H9 (cell line): ENCODE data around the gene H2BW1. TPM values are rescaled to one million over a fixed set of nuclear protein-coding genes. Genes with fewer than 3 reads are reported as not detected.
"Not testable (repeated sequence)": the region's sequence is repeated elsewhere in the genome, so short reads cannot be mapped to it uniquely, and the experiment has no call there.

Experiments used
- DNase-seq: peaks from one replicate; pipeline ENCODE4 v3.0.0-alpha.2; 2017
- H2AFZ ChIP-seq: one replicate; pipeline ENCODE4 v1.6.1; 2013; ENCODE audit warnings: mild to moderate bottlenecking, low read length, control low read depth, moderate library complexity
- H2AK5ac ChIP-seq: 2 replicates; pipeline ENCODE4 v1.6.1; 2013; ENCODE audit warnings: low read length, control low read depth, mixed read lengths; ENCODE audit not compliant: insufficient read length
- H2BK120ac ChIP-seq: one replicate; pipeline ENCODE4 v1.6.1; 2013; ENCODE audit warnings: low read depth, mild to moderate bottlenecking, low read length, control low read depth, inconsistent platforms; ENCODE audit not compliant: poor library complexity, severe bottlenecking
- H2BK12ac ChIP-seq: 2 replicates; pipeline ENCODE4 v1.6.1; 2013; ENCODE audit warnings: low read length, control low read depth, mixed read lengths, low read depth; ENCODE audit not compliant: insufficient read length
- H2BK15ac ChIP-seq: 2 replicates; pipeline ENCODE4 v1.6.1; 2013; ENCODE audit warnings: low read depth, low read length, control low read depth
- H2BK20ac ChIP-seq: one replicate; pipeline ENCODE4 v1.6.1; 2013; ENCODE audit warnings: low read depth, mild to moderate bottlenecking, low read length, control low read depth, inconsistent platforms; ENCODE audit not compliant: poor library complexity, severe bottlenecking
- H2BK5ac ChIP-seq: 2 replicates; pipeline ENCODE4 v1.6.1; 2013; ENCODE audit warnings: low read length, control low read depth, mixed read lengths; ENCODE audit not compliant: insufficient read length
- H3K14ac ChIP-seq: 2 replicates; pipeline ENCODE4 v1.6.1; 2013; ENCODE audit warnings: low read length, control low read depth; ENCODE audit not compliant: insufficient read depth
- H3K18ac ChIP-seq: 2 replicates; pipeline ENCODE4 v1.6.1; 2013; ENCODE audit warnings: low read depth, mild to moderate bottlenecking, mixed read lengths, low read length, control low read depth; ENCODE audit not compliant: insufficient read length
- H3K23ac ChIP-seq: 2 replicates; pipeline ENCODE4 v1.6.1; 2013; ENCODE audit warnings: low read length, control low read depth, mixed read lengths, low read depth; ENCODE audit not compliant: insufficient read length
- H3K23me2 ChIP-seq: 2 replicates; pipeline ENCODE4 v1.6.1; 2013; ENCODE audit warnings: low read depth, mild to moderate bottlenecking, mixed read lengths, low read length, control low read depth; ENCODE audit not compliant: insufficient read length, poor library complexity, severe bottlenecking
- H3K27ac ChIP-seq: 2 replicates; pipeline ENCODE4 v1.5.1; 2013; ENCODE audit warnings: low read length, control low read depth, mixed read lengths, low read depth; ENCODE audit not compliant: insufficient read length
- H3K27me3 ChIP-seq: 2 replicates; pipeline ENCODE4 v1.6.1; 2013; ENCODE audit warnings: low read length, control low read depth, inconsistent platforms; ENCODE audit not compliant: insufficient read depth
- H3K4ac ChIP-seq: 2 replicates; pipeline ENCODE4 v1.6.1; 2013; ENCODE audit warnings: low read depth, mild to moderate bottlenecking, control low read depth, inconsistent platforms, low read length, moderate library complexity
- H3K4me1 ChIP-seq: 2 replicates; pipeline ENCODE4 v1.6.1; 2013; ENCODE audit warnings: low read length, control low read depth, inconsistent platforms; ENCODE audit not compliant: insufficient read depth
- H3K4me2 ChIP-seq: 2 replicates; pipeline ENCODE4 v1.6.1; 2013; ENCODE audit warnings: low read length, control low read depth, mixed read lengths; ENCODE audit not compliant: insufficient read length, insufficient read depth
- H3K56ac ChIP-seq: 2 replicates; pipeline ENCODE4 v1.6.1; 2013; ENCODE audit warnings: low read depth, mild to moderate bottlenecking, mixed read lengths, low read length, control low read depth; ENCODE audit not compliant: insufficient read length
- H3K79me1 ChIP-seq: 2 replicates; pipeline ENCODE4 v1.6.1; 2013; ENCODE audit warnings: low read depth, mild to moderate bottlenecking, moderate library complexity, low read length, control low read depth, inconsistent platforms; ENCODE audit not compliant: insufficient read depth, poor library complexity, severe bottlenecking
- H3K79me2 ChIP-seq: 2 replicates; pipeline ENCODE4 v1.6.1; 2013; ENCODE audit warnings: low read length, control low read depth, inconsistent platforms; ENCODE audit not compliant: insufficient read depth
- H3K9ac ChIP-seq: 2 replicates; pipeline ENCODE4 v1.6.1; 2013; ENCODE audit warnings: low read length, control low read depth, mixed read lengths; ENCODE audit not compliant: insufficient read length; ENCODE audit errors: extremely low read depth
- H3K9me3 ChIP-seq: one replicate; pipeline ENCODE4 v1.6.1; 2013; ENCODE audit warnings: low read depth, low read length, inconsistent platforms; ENCODE audit not compliant: control insufficient read depth
- H3T11ph ChIP-seq: one replicate; pipeline ENCODE4 v1.6.1; 2013; ENCODE audit warnings: mild to moderate bottlenecking, low read length, control low read depth, inconsistent platforms
- H4K20me1 ChIP-seq: one replicate; pipeline ENCODE4 v1.6.1; 2013; ENCODE audit not compliant: control insufficient read depth, insufficient read length, insufficient read depth
- H4K5ac ChIP-seq: 2 replicates; pipeline ENCODE4 v1.6.1; 2013; ENCODE audit warnings: low read depth, mild to moderate bottlenecking, mixed read lengths, low read length, control low read depth; ENCODE audit not compliant: insufficient read length
- H4K8ac ChIP-seq: replicated peaks from 2 replicates; pipeline ENCODE4 v1.6.1; 2013; ENCODE audit warnings: low read length, control low read depth, mixed read lengths, low read depth; ENCODE audit not compliant: insufficient read length
- H4K91ac ChIP-seq: 2 replicates; pipeline ENCODE4 v1.6.1; 2013; ENCODE audit warnings: low read depth, mild to moderate bottlenecking, moderate library complexity, mixed read lengths, low read length, control low read depth; ENCODE audit not compliant: insufficient read length
- H3K27ac Mint-ChIP-seq, 3 experiments: 2 replicates in 2 of 3; 3 replicates in 1 of 3; pipeline ENCODE4 v1.8.0; 2020 to 2021; ENCODE audit warnings: mixed read lengths in 3 of 3, mild to moderate bottlenecking in 1 of 3, moderate library complexity in 1 of 3
- H3K27me3 Mint-ChIP-seq: 2 replicates; pipeline ENCODE4 v1.8.0; 2021; ENCODE audit warnings: low read depth, mild to moderate bottlenecking, moderate library complexity, mixed read lengths
- H3K36me3 Mint-ChIP-seq, 3 experiments: 2 replicates in 2 of 3; 3 replicates in 1 of 3; pipeline ENCODE4 v1.8.0; 2020 to 2021; ENCODE audit warnings: low read depth in 3 of 3, mixed read lengths in 3 of 3; ENCODE audit not compliant: insufficient read depth in 1 of 3
- H3K4me1 Mint-ChIP-seq, 2 experiments: 2 replicates each; pipeline ENCODE4 v1.8.0; 2020; ENCODE audit warnings: mixed read lengths in 2 of 2
- H3K4me3 Mint-ChIP-seq, 2 experiments: 2 replicates in 1 of 2; 3 replicates in 1 of 2; pipeline ENCODE4 v1.8.0; 2020 to 2021; ENCODE audit warnings: mild to moderate bottlenecking in 2 of 2, mixed read lengths in 2 of 2, moderate library complexity in 1 of 2
- H3K9me3 Mint-ChIP-seq, 2 experiments: 2 replicates in 1 of 2; 3 replicates in 1 of 2; pipeline ENCODE4 v1.8.0; 2020; ENCODE audit warnings: mild to moderate bottlenecking in 2 of 2, mixed read lengths in 2 of 2, moderate library complexity in 1 of 2
- CTCF ChIP-seq: fragments of 200-600 bp; sonication (generic); conservative IDR thresholded peaks from 3 replicates; pipeline ENCODE4 v1.8.0; 2021; ENCODE audit warnings: antibody characterized with exemption, mild to moderate bottlenecking
- WGBS: extraction: QIAGEN DNeasy Blood & Tissue Kit; methylation state at CpG from one replicate; pipeline ENCODE4 v1.1.7; 2013; ENCODE audit warnings: missing lambda C conversion rate, low lambda C conversion rate, mixed read lengths; ENCODE audit not compliant: insufficient read length; ENCODE audit errors: extremely low coverage; 5-methylcytosine and 5-hydroxymethylcytosine counted together
- total RNA-seq: library from RNA; stranded (reverse); gene quantifications from 2 replicates; pipeline ENCODE4 v1.2.1, GENCODE V29; 2021

The H2BW1 gene
- total RNA-seq, 1 experiment from 2014 or later = 0.26 TPM

GRCh38 chrX:104018126-104018525, 4.6 kb upstream of the H2BW1 start:
- no peaks in the 10 kb centered on the region for H3K27me3 ChIP-seq
- peaks cover 16% of the 10 kb centered on the region for H3K9me3 ChIP-seq
- Mint-ChIP-seq H3K4me1 (no peaks in the 10 kb centered on the region), H3K9me3 (peaks cover 0 to 74% of the 10 kb centered on the region in 2 experiments; a peak in 2 of 5 replicates), H3K4me3 (no peak overlapping the region), H3K27me3 (peaks cover 8% of the 10 kb centered on the region), H3K36me3 (0 out of 7 replicates have a peak, but pooled peaks cover 0 to 4% (median 0%) of the 10 kb centered on the region in 3 experiments), H3K27ac (no peak overlapping the region)
- H3T11ph ChIP-seq = no peak overlapping the region
- no peak overlapping the region for H4K91ac ChIP-seq
- H4K8ac ChIP-seq = no peak overlapping the region
- H2BK20ac ChIP-seq = no peak overlapping the region
- no peaks in the 10 kb centered on the region for H3K4me1 ChIP-seq
- TF ChIP-seq CTCF = no peak
- no peak overlapping the region for H3K27ac ChIP-seq
- no peaks in the 10 kb centered on the region for H4K20me1 ChIP-seq
- no peak overlapping the region for H2BK12ac ChIP-seq
- no peak overlapping the region for H2AFZ ChIP-seq
- no peak overlapping the region for H3K4me2 ChIP-seq
- H3K23ac ChIP-seq = no peak overlapping the region
- H3K9ac ChIP-seq = no peak overlapping the region
- no peak overlapping the region for H3K4ac ChIP-seq
- no peak overlapping the region for H3K14ac ChIP-seq
- H3K18ac ChIP-seq = no peak overlapping the region
- H3K79me2 ChIP-seq = no peaks in the 10 kb centered on the region
- WGBS = no CpG with 5 or more reads among the region's 11 CpGs
- no peaks in the 10 kb centered on the region for H3K79me1 ChIP-seq
- no peaks in the 10 kb centered on the region for H3K23me2 ChIP-seq
- no peak for DNase-seq
- no peak overlapping the region for H3K56ac ChIP-seq
- H4K5ac ChIP-seq = no peak overlapping the region
- H2AK5ac ChIP-seq = no peak overlapping the region
- H2BK15ac ChIP-seq = no peak overlapping the region
- no peak overlapping the region for H2BK120ac ChIP-seq
- H2BK5ac ChIP-seq = no peak overlapping the region

GRCh38 chrX:104015576-104015975, 2.1 kb upstream of the H2BW1 start:
- not testable (repeated sequence) for H3K27ac Mint-ChIP-seq, H3K79me1 ChIP-seq, H3K4me3 Mint-ChIP-seq, H3K14ac ChIP-seq, H3K4me1 Mint-ChIP-seq, H3K79me2 ChIP-seq, H2BK15ac ChIP-seq, DNase-seq, H3K56ac ChIP-seq, H2BK5ac ChIP-seq, H3K18ac ChIP-seq, H2AK5ac ChIP-seq, H2BK12ac ChIP-seq, H3K4ac ChIP-seq, H3K9ac ChIP-seq, H3K27me3 Mint-ChIP-seq, H3K4me1 ChIP-seq, H4K8ac ChIP-seq, H3T11ph ChIP-seq, H3K4me2 ChIP-seq, H2BK20ac ChIP-seq, H4K20me1 ChIP-seq, H3K23me2 ChIP-seq, H4K91ac ChIP-seq, H3K27ac ChIP-seq, H3K36me3 Mint-ChIP-seq, H3K9me3 ChIP-seq, H4K5ac ChIP-seq, H2AFZ ChIP-seq, H3K27me3 ChIP-seq, H3K23ac ChIP-seq, H2BK120ac ChIP-seq
- no CpG with 5 or more reads among the region's 8 CpGs for WGBS
- peaks cover 0 to 73% of the 10 kb centered on the region in 2 experiments; a peak in 3 of 5 replicates for H3K9me3 Mint-ChIP-seq
